ENCODE results near the gene DDX27. TPM values are rescaled to one million over a fixed set of nuclear protein-coding genes. Genes with fewer than 3 reads are reported as not detected.

The DDX27 gene
- total and polyA plus RNA-seq, 2 of the 13 experiments (the other 11 are each of a cell fraction or from before 2014, with no cell fraction given): 42.6 to 72.8 TPM

DNA sequence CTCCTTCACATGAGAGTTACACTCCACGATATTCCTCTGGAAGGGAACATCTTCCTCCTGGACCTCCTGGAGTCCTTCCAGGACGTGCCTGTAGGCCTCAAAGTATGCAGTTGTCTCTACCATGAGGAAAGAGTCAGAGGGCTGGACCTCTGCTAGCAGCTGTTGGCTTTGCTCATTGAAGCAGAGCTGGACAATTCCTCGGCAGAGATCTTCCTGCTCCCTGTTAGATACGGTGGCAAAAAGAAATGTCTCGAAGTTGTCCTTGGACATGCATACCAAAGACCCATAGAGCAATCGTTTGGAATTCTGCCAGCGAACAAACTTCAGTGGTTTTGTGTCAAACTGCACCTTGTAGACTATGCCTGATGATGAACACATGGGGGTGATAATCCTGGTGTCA is 51.0 kb downstream of the DDX27 start:
- ChIA-PET CTCF (ENCODE audit: low intra/inter-chr PET ratio, low total read pairs) (no interaction called here), POLR2A (interaction anchor here (1.7 kb wide), 1 partner anchor 8 kb away, joined by 4 read pairs; the partner anchor contains the start of gene ZNFX1)
- Histone ChIP-seq H3K4me1 (ENCODE audit: insufficient read depth, low read length) (peaks cover 50% of the 10 kb centered on the region), H3K4me3 (replicated peaks in 1 of 3; ENCODE audit: insufficient read depth in 1 of 3, low read depth in 2 of 3, low read length in 3 of 3) (no peak overlapping the region), H3K27ac (ENCODE audit: extremely low read length, insufficient read depth, low read length) (no peak overlapping the region), H3K79me2 (ENCODE audit: insufficient read depth, low read length) (peaks cover 53% of the 10 kb centered on the region), H3K9ac (ENCODE audit: insufficient read depth, low read depth, low read length) (no peak overlapping the region), H4K20me1 (ENCODE audit: insufficient read depth, low read length) (peaks cover 17% of the 10 kb centered on the region), H3K27me3 (ENCODE audit: control insufficient read depth in 1 of 2, insufficient read depth in 2 of 2, low read length in 2 of 2) (no peaks in the 10 kb centered on the region), H2AFZ (ENCODE audit: low read length) (no peak overlapping the region), H3K36me3 (replicated peaks in 1 of 2; ENCODE audit: control insufficient read depth in 1 of 2, insufficient read depth in 2 of 2, low read length in 2 of 2) (peaks cover 28 to 66% of the 10 kb centered on the region in 2 experiments), H3K9me3 (ENCODE audit: low read length) (no peaks in the 10 kb centered on the region), H3K4me2 (ENCODE audit: low read depth, low read length) (no peak overlapping the region)
- 93% methylated on average over 7 of the region's 7 CpGs for WGBS (ENCODE audit: low lambda C conversion rate)
- intact Hi-C loops (cut with micrococcal nuclease; ENCODE audit: unreplicated experiment) (no loop called here), in situ Hi-C loops (cut with HindIII; ENCODE audit: extremely low pct_ligation_motif_present, low pct_unique_long_range_greater_than_20kb) (no loop called here)
- no TSS peak for BruUV-seq (replicated peaks)
- FAIRE-seq: no peak
- DNase-seq (ENCODE audit: low spot score): no peak
- ATAC-seq: peak; percentile 48
- TF ChIP-seq ZMYM2 (CRISPR knock-in tag; IDR thresholded peaks at IDR 0.05): no peak
- TF ChIP-seq ZFY (CRISPR knock-in tag; IDR thresholded peaks at IDR 0.05): 0 out of 2 replicates have a peak, but pooled peaks have one; percentile 16
- TF ChIP-seq TEAD3 (CRISPR knock-in tag; optimal IDR thresholded peaks at IDR 0.05; ENCODE audit: borderline replicate concordance): peak; percentile 23

- BruUV-seq (replicated peaks): no TSS peak
- no peak overlapping the region for H3K4me3 ChIP-seq (replicated peaks in 1 of 3; ENCODE audit: insufficient read depth in 1 of 3, low read depth in 2 of 3, low read length in 3 of 3)
- FAIRE-seq: no peak
- H4K20me1 ChIP-seq (ENCODE audit: insufficient read depth, low read length): peaks cover 17% of the 10 kb centered on the region
- peaks cover 56% of the 10 kb centered on the region for H3K4me1 ChIP-seq (ENCODE audit: insufficient read depth, low read length)
- in situ Hi-C loops (cut with HindIII; ENCODE audit: extremely low pct_ligation_motif_present, low pct_unique_long_range_greater_than_20kb): no loop called here
- CTCF ChIA-PET (ENCODE audit: low intra/inter-chr PET ratio, low total read pairs): no interaction called here
- peaks cover 27 to 66% of the 10 kb centered on the region in 2 experiments for H3K36me3 ChIP-seq (replicated peaks in 1 of 2; ENCODE audit: control insufficient read depth in 1 of 2, insufficient read depth in 2 of 2, low read length in 2 of 2)
- no peak for DNase-seq (ENCODE audit: low spot score)
- no peak overlapping the region for H3K9ac ChIP-seq (ENCODE audit: insufficient read depth, low read depth, low read length)
- no peak overlapping the region for H3K27ac ChIP-seq (ENCODE audit: extremely low read length, insufficient read depth, low read length)
- intact Hi-C loops (cut with micrococcal nuclease; ENCODE audit: unreplicated experiment): no loop called here
- TF ChIP-seq RBFOX2 (IDR thresholded peaks at IDR 0.05; ENCODE audit: low read depth, low read length) (0 out of 2 replicates have a peak, but pooled peaks have one; percentile 13), ZNF326 (CRISPR knock-in tag; IDR thresholded peaks at IDR 0.05; ENCODE audit: borderline replicate concordance) (no peak), FOXO4 (CRISPR knock-in tag; conservative IDR thresholded peaks at IDR 0.05) (0 out of 2 replicates have a peak, but pooled peaks have one; percentile 90)
- peaks cover 58% of the 10 kb centered on the region for H3K79me2 ChIP-seq (ENCODE audit: insufficient read depth, low read length)
- H2AFZ ChIP-seq (ENCODE audit: low read length): no peak overlapping the region
- peak; percentile 33 for ATAC-seq
- POLR2A ChIA-PET: interaction anchor here (1.2 to 1.7 kb wide), 2 partner anchors 7 to 8 kb away, joined by 3 to 4 read pairs; partner anchors contain the start of gene ZNFX1
- H3K27me3 ChIP-seq (ENCODE audit: control insufficient read depth in 1 of 2, insufficient read depth in 2 of 2, low read length in 2 of 2): no peaks in the 10 kb centered on the region
- H3K4me2 ChIP-seq (ENCODE audit: low read depth, low read length): no peak overlapping the region
- no peaks in the 10 kb centered on the region for H3K9me3 ChIP-seq (ENCODE audit: low read length)
- WGBS (ENCODE audit: low lambda C conversion rate): 93% methylated on average over 5 of the region's 5 CpGs
Measured at GRCh38 chr20:49270736-49271135, 51.5 kb downstream of the DDX27 start.
